RWPE2 (cell line): ENCODE measurements around the gene ZC3H8.
A peak's percentile ranks its signal among the peaks of the same experiment; 100 is the strongest.

Experiments
- ATAC-seq: fragments of 200-7000 bp; cut with Tn5 transposase; 3 replicates; pipeline ENCODE4 v1.9.1; 2021; ENCODE audit warnings: low read depth
- DNase-seq: peaks from one replicate; pipeline ENCODE4 v3.0.0-alpha.2; 2020; ENCODE audit warnings: low spot score
- H3K27ac ChIP-seq: fragments of 450-650 bp; 2 replicates; pipeline ENCODE4 v1.5.1; 2017; ENCODE audit warnings: mild to moderate bottlenecking; ENCODE audit not compliant: poor library complexity, severe bottlenecking
- H3K27me3 ChIP-seq: fragments of 250-450 bp; sonication (Bioruptor Pico); 2 replicates; pipeline ENCODE4 v1.5.1; 2021; ENCODE audit warnings: mild to moderate bottlenecking, moderate library complexity; ENCODE audit not compliant: insufficient read depth, poor library complexity, severe bottlenecking
- H3K36me3 ChIP-seq: fragments of 250-450 bp; sonication (Bioruptor Pico); 2 replicates; pipeline ENCODE4 v1.5.1; 2020; ENCODE audit warnings: low read depth, mild to moderate bottlenecking, moderate library complexity
- H3K4me1 ChIP-seq: fragments of 250-450 bp; sonication (Bioruptor Pico); 2 replicates; pipeline ENCODE4 v1.5.1; 2021; ENCODE audit warnings: mild to moderate bottlenecking, moderate library complexity; ENCODE audit not compliant: insufficient read depth, poor library complexity, severe bottlenecking
- H3K4me3 ChIP-seq: fragments of 250-450 bp; sonication (Bioruptor Pico); 2 replicates; pipeline ENCODE4 v1.5.1; 2021; ENCODE audit warnings: mild to moderate bottlenecking, moderate library complexity; ENCODE audit not compliant: severe bottlenecking
- H3K9me3 ChIP-seq: fragments of 250-450 bp; sonication (Bioruptor Pico); 2 replicates; pipeline ENCODE4 v1.5.1; 2021; ENCODE audit warnings: mild to moderate bottlenecking, moderate library complexity; ENCODE audit not compliant: severe bottlenecking
- TF ChIP-seq, protein P1 (sequence below): fragments of 450-650 bp; IDR thresholded peaks from one replicate; pipeline ENCODE4 v1.5.1; 2017; ENCODE audit warnings: mild to moderate bottlenecking, moderate library complexity; ENCODE audit not compliant: poor library complexity, severe bottlenecking

ZC3H8 gene

DNA sequence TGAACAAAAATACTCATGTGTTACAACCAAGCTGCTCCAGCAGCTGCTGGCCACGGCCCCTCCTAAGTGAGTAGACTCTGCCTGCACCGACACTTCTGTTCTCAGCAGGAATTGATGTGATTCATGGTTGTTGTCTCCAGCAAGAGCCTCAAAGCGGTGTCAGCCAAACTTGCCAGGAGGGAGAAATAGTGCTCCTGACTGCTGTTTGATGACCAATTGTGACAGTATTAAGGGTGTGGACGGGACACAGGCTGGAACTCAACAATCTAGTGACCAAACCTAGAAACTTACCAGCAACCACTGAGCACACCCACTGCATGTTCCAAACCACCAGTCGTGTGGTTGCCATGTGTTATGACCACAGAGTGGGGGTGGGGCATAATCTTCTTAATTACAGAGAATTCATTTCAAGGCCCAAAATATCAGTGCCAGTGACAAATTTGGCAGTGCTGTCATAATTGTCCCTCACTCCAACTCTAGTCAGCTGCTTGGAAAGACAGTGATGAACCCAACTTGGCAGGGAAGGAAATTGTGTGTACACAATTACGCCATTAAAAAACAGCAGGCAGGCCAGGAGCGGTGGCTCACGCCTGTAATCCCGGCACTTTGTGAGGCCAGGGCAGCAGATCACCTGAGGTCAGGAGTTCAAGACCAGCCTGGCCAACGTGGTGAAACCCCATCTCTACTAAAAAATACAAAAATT is 86.3 kb downstream of the ZC3H8 start:
- Histone ChIP-seq H3K36me3 (no peaks in the 10 kb centered on the region), H3K9me3 (no peaks in the 10 kb centered on the region), H3K27ac (no peak overlapping the region), H3K27me3 (no peaks in the 10 kb centered on the region), H3K4me1 (no peaks in the 10 kb centered on the region), H3K4me3 (no peak overlapping the region)
- TF ChIP-seq, protein P1, sequence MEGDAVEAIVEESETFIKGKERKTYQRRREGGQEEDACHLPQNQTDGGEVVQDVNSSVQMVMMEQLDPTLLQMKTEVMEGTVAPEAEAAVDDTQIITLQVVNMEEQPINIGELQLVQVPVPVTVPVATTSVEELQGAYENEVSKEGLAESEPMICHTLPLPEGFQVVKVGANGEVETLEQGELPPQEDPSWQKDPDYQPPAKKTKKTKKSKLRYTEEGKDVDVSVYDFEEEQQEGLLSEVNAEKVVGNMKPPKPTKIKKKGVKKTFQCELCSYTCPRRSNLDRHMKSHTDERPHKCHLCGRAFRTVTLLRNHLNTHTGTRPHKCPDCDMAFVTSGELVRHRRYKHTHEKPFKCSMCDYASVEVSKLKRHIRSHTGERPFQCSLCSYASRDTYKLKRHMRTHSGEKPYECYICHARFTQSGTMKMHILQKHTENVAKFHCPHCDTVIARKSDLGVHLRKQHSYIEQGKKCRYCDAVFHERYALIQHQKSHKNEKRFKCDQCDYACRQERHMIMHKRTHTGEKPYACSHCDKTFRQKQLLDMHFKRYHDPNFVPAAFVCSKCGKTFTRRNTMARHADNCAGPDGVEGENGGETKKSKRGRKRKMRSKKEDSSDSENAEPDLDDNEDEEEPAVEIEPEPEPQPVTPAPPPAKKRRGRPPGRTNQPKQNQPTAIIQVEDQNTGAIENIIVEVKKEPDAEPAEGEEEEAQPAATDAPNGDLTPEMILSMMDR, result no peak
- no peak for ATAC-seq
- DNase-seq, result no peak

DNA sequence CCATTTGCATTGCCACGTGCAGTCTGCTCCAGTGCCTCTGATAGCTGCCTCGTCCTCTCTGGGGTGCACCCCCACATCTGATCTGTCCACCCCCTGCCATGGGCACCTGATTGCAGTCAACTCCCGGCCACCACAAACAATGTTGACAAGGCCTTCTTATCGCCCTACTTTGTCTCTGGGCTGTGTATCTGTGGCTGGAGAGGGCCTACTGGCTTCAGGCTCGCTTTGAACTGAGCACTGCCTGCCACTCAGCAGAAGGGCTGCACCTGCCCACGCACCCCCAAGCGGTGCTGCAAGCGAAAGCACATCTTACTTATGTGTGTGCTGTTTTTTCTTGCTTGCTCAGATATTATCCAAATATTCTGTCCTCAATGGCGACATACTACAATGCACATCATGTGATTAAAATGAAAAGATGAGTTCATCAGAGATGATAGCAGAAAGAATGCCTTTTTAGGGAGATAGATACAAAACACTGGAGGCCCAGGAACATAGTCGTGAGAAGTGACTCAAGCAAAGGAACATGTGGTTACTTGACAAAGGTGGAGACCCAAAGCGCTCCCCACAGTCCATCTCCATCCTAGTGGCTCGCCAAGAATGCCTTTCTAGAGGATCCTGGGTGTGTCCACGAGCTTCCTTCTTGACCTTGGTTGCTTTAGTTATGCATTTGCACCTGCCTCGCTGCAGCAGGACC is 87.9 kb downstream of the ZC3H8 start:
- Histone ChIP-seq H3K27me3 (no peaks in the 10 kb centered on the region), H3K4me1 (no peaks in the 10 kb centered on the region), H3K4me3 (no peak overlapping the region), H3K27ac (no peak overlapping the region), H3K36me3 (no peaks in the 10 kb centered on the region), H3K9me3 (no peaks in the 10 kb centered on the region)
- DNase-seq (no peak), ATAC-seq (no peak)
- TF ChIP-seq, protein P1, result no peak

DNA sequence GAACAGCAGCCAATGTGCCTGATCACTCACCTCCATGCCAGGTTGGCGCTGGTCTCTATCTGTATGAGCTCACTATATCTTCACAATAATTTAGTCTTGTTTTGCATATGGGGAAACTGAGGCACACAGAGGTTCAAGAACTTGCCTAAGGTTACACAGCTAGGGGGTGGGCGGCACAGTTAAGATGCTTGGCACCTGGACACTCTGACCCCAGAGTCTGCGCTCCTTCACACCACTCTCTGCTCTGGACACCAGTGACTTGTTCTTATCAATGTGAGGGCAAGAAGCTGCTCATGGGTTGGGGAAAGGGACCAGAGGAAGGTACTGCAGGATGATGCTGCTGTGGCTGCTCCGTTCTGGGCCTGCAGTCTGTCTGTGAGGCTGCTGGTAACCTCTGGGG is 89.5 kb downstream of the ZC3H8 start:
- Histone ChIP-seq H3K4me1 (no peaks in the 10 kb centered on the region), H3K27ac (no peak overlapping the region), H3K27me3 (no peaks in the 10 kb centered on the region), H3K9me3 (no peaks in the 10 kb centered on the region), H3K36me3 (no peaks in the 10 kb centered on the region), H3K4me3 (no peak overlapping the region)
- no peak for DNase-seq
- TF ChIP-seq, protein P1, result no peak
- no peak for ATAC-seq

DNA sequence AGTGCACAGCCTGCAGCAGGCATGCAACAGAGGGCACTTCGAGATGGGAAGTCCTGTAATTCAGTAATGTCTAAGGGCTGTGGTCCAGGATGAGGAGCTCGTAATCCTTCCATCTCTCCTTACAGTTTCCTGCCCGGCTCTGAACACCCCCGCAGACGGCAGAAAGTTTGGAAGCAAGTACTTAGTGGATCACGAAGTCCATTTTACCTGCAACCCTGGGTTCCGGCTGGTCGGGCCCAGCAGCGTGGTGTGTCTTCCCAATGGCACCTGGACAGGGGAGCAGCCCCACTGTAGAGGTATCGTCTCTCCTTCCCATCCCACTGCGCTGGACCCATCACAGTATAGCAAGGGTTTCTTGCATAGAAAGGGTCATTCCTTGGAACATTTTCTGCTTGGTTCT is 90.0 kb downstream of the ZC3H8 start:
- H3K4me3 ChIP-seq, result no peak overlapping the region
- no peaks in the 10 kb centered on the region for H3K9me3 ChIP-seq
- H3K27me3 ChIP-seq, result no peaks in the 10 kb centered on the region
- ATAC-seq, result no peak
- DNase-seq, result no peak
- no peaks in the 10 kb centered on the region for H3K36me3 ChIP-seq
- TF ChIP-seq, protein P1, result no peak
- H3K4me1 ChIP-seq, result no peaks in the 10 kb centered on the region
- no peak overlapping the region for H3K27ac ChIP-seq

DNA sequence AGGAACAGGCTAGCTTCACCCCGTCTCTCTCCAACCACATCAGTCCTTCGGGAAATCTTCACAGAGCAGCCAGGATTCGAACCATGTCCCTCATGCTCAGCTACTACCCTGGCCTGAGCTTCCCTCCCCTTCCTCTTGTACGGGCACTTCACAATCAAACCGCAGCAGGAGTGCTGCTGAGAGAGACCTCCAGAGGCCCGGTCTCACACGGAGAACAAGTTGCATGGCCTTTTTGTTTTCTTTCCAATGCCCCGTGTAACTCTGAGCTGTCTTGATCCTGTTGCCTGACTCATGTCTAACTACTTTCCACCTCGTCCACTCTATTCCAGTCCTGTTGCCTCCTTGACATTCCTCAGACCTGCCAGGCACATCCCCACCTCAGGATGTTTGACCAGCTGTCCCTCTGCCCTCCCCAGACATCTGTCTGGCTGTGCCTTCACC is 91.3 kb downstream of the ZC3H8 start:
- H3K27me3 ChIP-seq, result no peaks in the 10 kb centered on the region
- H3K36me3 ChIP-seq, result no peaks in the 10 kb centered on the region
- no peak for DNase-seq
- H3K4me3 ChIP-seq, result no peak overlapping the region
- TF ChIP-seq, protein P1, result no peak
- H3K4me1 ChIP-seq, result no peaks in the 10 kb centered on the region
- no peaks in the 10 kb centered on the region for H3K9me3 ChIP-seq
- peak; percentile 21; the same call in 2 of the 3 replicates for ATAC-seq
- no peak overlapping the region for H3K27ac ChIP-seq
